GM08714 (cell line): ENCODE data around the gene ILK.

Source experiments
- H3K4me3 ChIP-seq: fragments of 200-500 bp; sonication (Bioruptor generic); 2 replicates; pipeline ENCODE4 v1.5.1; 2014; ENCODE audit warnings: mild to moderate bottlenecking, low read length, inconsistent platforms
- ZNF274 ChIP-seq: IDR thresholded peaks from 2 replicates; pipeline ENCODE4 v1.6.1; 2012; ENCODE audit warnings: mild to moderate bottlenecking, low read depth, low read length

Gene ILK

DNA sequence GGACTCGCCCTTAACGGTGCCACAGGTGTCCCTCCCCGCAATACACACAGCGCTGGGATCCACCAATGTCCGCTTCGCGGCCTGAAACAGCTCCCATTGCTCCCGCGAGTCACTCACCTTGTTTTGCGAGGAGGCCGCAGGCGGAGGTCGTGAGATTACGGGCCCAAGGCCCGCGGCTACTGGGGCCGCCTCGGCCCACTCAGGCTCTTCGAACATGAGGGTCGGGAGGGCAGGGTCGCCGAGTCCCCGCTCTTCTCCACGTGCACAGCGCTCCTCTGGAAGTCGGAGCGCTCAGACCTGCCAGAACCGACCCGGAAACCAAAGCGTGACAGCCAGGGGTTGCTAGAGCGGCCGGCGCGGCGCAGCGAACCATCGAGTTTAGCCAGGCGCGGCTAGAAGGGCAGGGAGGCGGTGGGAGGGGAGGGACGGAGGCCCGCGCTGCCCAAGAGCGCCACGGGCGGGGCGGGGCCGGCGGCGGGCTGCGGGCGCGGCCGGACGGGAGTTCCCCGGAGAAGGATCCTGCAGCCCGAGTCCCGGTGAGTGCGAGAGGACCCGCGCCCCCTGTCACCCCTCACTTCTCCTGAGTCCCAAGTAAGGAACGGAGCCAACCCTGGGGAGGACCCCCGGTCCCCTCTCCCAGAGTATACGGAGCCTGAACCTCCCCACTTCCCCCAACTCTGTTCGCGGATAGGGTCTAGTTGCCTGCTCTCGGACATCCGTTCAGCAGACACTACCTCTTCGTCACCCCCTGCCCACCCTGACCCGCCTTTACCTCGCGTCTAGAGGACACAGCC is at the start of gene ILK, which contains the start of gene RRP8:
ILK (plus strand) TSS at position 488 of the 794 bp plus-strand sequence. CDS start 498 bp downstream, outside the sequence.
RRP8 (minus strand) TSS at position 330 of the 794 bp plus-strand sequence; CDS start at position 216, 114 bp downstream.
- TF ChIP-seq ZNF274 = no peak

GRCh38 chr11:6554828-6555706 is 48.5 kb upstream of the ILK start:
- TF ChIP-seq ZNF274 = no peak
- H3K4me3 ChIP-seq = no peak overlapping the region

More for the DNA sequence above, at the start of gene ILK, which contains the start of gene RRP8:
- H3K4me3 ChIP-seq = peak within 1 kb of the TSS; percentile 69

DNA sequence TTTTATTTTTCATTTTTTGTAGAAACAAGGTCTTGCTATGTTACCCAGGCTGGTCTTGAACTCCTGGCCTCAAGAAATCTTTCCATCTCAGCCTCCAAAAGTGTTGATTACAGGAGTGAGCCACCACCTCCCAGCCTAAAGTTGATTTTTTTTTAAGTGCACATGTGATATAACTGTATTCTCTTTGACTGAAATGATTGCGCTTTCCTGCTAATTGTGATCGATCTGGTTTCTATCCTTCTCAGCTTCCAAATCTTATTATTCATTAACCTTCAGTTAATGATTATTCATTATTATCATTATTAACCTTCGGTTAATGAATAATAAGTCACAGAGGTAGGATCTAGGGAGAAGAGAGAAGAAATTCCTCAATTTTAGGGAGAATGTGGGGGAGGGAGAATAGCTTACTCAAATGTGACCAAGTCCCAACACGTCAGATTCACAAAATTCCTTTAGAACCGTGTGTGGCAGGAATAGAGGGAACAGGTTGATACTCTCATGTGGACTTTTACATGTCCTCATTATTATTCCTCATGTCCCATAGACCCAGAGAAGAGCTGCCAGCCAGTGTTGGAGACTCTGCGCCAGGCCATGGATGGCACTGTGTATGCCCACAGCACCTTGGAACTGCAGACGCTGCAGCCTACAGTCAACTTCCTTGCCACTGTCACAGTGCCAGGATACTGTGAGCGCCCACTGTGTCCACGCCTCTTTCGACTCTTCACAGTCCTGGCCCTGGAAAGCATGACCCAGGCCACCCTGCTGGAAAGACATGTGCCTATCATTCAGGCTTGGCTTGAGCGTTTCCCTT is 47.2 kb upstream of the ILK start:
- TF ChIP-seq ZNF274 = no peak
- H3K4me3 ChIP-seq = no peak overlapping the region

- H3K4me3 ChIP-seq = no peak overlapping the region
- no peak for TF ChIP-seq ZNF274
These were observed 46.5 kb upstream of the ILK start for GRCh38 chr11:6557063-6557462.

GRCh38 chr11:6557761-6558674 is 45.6 kb upstream of the ILK start:
- no peak overlapping the region for H3K4me3 ChIP-seq
- TF ChIP-seq ZNF274 = no peak

- TF ChIP-seq ZNF274 = no peak
- H3K4me3 ChIP-seq = no peak overlapping the region
These were observed 44.2 kb upstream of the ILK start for GRCh38 chr11:6559369-6559768.

DNA sequence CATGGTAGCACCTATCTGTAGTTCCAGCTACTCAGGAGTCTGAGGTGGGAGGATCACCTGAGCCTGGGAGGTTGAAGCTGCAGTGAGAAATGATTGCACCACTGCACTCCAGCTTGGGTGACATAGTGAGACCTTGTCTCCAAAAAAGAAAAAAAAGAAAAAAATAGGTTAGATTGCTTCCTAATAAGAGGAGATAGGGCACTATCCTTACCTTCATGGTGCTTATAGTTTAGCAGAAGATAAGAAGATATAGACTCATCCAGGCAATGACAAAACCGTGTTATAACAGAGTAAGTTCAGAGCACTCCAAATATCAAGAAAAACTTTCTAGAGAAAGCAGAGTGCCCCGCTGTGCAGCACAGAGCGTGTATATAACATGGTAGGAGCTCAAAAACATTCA is 42.3 kb upstream of the ILK start:
- H3K4me3 ChIP-seq = no peak overlapping the region
- no peak for TF ChIP-seq ZNF274

- no peak overlapping the region for H3K4me3 ChIP-seq
- no peak for TF ChIP-seq ZNF274
These were observed 40.4 kb upstream of the ILK start for GRCh38 chr11:6563121-6563619.

GRCh38 chr11:6563667-6564066 is 39.9 kb upstream of the ILK start:
- no peak for TF ChIP-seq ZNF274
- H3K4me3 ChIP-seq = no peak overlapping the region

DNA sequence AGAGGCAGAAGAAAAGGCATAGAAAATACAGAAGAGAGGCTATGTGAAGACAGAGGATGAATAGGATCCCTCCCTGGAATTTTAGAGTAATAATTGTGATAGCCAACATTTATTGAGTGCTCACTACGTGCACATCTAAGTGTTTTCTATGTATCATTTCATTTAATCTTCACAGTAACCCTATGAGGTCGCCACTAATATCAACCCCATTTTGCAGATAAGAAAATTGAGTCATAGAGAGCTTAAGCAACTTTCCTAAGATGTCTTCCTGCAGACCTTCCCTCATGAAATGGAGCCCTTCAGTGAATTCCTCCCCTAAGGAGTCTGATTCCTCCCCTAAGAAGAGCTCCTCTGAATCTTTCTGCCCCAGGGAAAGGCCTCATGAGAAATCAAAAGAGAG is 38.2 kb upstream of the ILK start:
- H3K4me3 ChIP-seq = no peak overlapping the region
- TF ChIP-seq ZNF274 = no peak

- no peak for TF ChIP-seq ZNF274
- no peak overlapping the region for H3K4me3 ChIP-seq
These were observed 37.4 kb upstream of the ILK start for GRCh38 chr11:6565988-6566703.

GRCh38 chr11:6566704-6567370 is 36.7 kb upstream of the ILK start:
- TF ChIP-seq ZNF274 = no peak
- no peak overlapping the region for H3K4me3 ChIP-seq
